Measurements from ENCODE around the gene LRP6. TPM values are rescaled to one million over a fixed set of nuclear protein-coding genes. Genes with fewer than 3 reads are reported as not detected.

Gene LRP6
- polyA plus RNA-seq, 1 donor from 2014 or later: 33.5 TPM

- Histone ChIP-seq H3K9me3 (ENCODE audit: low read length) (no peaks in the 10 kb centered on the region), H4K20me1 (ENCODE audit: insufficient read depth) (no peaks in the 10 kb centered on the region), H3K79me2 (replicated peaks; ENCODE audit: insufficient read depth, low read length) (no peaks in the 10 kb centered on the region), H3K4me3 (ENCODE audit: low read length) (no peak overlapping the region), H3K4me2 (ENCODE audit: low read length) (no peak overlapping the region), H3K27me3 (ENCODE audit: insufficient read depth, low read depth, low read length) (no peaks in the 10 kb centered on the region), H3K9ac (ENCODE audit: low read length) (no peak overlapping the region), H3K9me2 (ENCODE audit: insufficient read depth, low read length) (no peaks in the 10 kb centered on the region), H3F3A (ENCODE audit: insufficient read depth, low read length, poor library complexity, severe bottlenecking) (no peaks in the 10 kb centered on the region), H3K36me3 (ENCODE audit: insufficient read depth, low read length) (no peaks in the 10 kb centered on the region), H2AFZ (ENCODE audit: low read depth, low read length) (no peak overlapping the region), H3K27ac (ENCODE audit: low read length) (no peak overlapping the region)
- TF ChIP-seq REST (IDR thresholded peaks at IDR 0.05; ENCODE audit: borderline replicate concordance): no peak
- TF ChIP-seq EZH2 (IDR thresholded peaks at IDR 0.05; ENCODE audit: borderline replicate concordance, insufficient read depth, low read length, poor library complexity, severe bottlenecking): no peak
- no peak for TF ChIP-seq POLR2AphosphoS5 (IDR thresholded peaks at IDR 0.05)
- no peak for TF ChIP-seq CTCF (IDR thresholded peaks at IDR 0.05; ENCODE audit: poor library complexity, severe bottlenecking)
- no peak for TF ChIP-seq EP300 (conservative IDR thresholded peaks at IDR 0.05; ENCODE audit: poor library complexity, severe bottlenecking)
Observed at GRCh38 chr12:12294215-12295005, 27.6 kb upstream of the LRP6 start.

- H3K27ac ChIP-seq (ENCODE audit: low read length): no peak overlapping the region
- H2AFZ ChIP-seq (ENCODE audit: low read depth, low read length): no peak overlapping the region
Observed at GRCh38 chr12:12290206-12290605, 23.4 kb upstream of the LRP6 start.

More at GRCh38 chr12:12290206-12290605, 23.4 kb upstream of the LRP6 start:
- H3K9me2 ChIP-seq (ENCODE audit: insufficient read depth, low read length): no peaks in the 10 kb centered on the region
- no peak overlapping the region for H3K9ac ChIP-seq (ENCODE audit: low read length)
- no peaks in the 10 kb centered on the region for H3K79me2 ChIP-seq (replicated peaks; ENCODE audit: insufficient read depth, low read length)
- no peaks in the 10 kb centered on the region for H3K9me3 ChIP-seq (ENCODE audit: low read length)
- no peaks in the 10 kb centered on the region for H3F3A ChIP-seq (ENCODE audit: insufficient read depth, low read length, poor library complexity, severe bottlenecking)
- no peaks in the 10 kb centered on the region for H4K20me1 ChIP-seq (ENCODE audit: insufficient read depth)
- H3K27me3 ChIP-seq (ENCODE audit: insufficient read depth, low read depth, low read length): no peaks in the 10 kb centered on the region
- no peaks in the 10 kb centered on the region for H3K36me3 ChIP-seq (ENCODE audit: insufficient read depth, low read length)
- H3K4me2 ChIP-seq (ENCODE audit: low read length): no peak overlapping the region
- H3K4me3 ChIP-seq (ENCODE audit: low read length): no peak overlapping the region
- TF ChIP-seq REST (IDR thresholded peaks at IDR 0.05; ENCODE audit: borderline replicate concordance) (no peak), EZH2 (IDR thresholded peaks at IDR 0.05; ENCODE audit: borderline replicate concordance, insufficient read depth, low read length, poor library complexity, severe bottlenecking) (no peak), SMC3 (conservative IDR thresholded peaks at IDR 0.05; ENCODE audit: poor library complexity) (no peak), TAF1 (IDR thresholded peaks at IDR 0.05; ENCODE audit: low read depth) (no peak), POLR2AphosphoS5 (IDR thresholded peaks at IDR 0.05) (no peak), CTCF (IDR thresholded peaks at IDR 0.05; ENCODE audit: poor library complexity, severe bottlenecking) (no peak)
